Retinal pigment epithelial cell (primary cell): ENCODE measurements around the gene SYT9.
A peak's percentile ranks its signal among the peaks of the same experiment; 100 is the strongest.

Experiments used
- DNase-seq: peaks from one replicate; pipeline ENCODE4 v3.0.0-alpha.2; 2010; ENCODE audit warnings: low read depth
- H3K4me3 ChIP-seq: 2 replicates; pipeline ENCODE4 v1.5.1; 2011; ENCODE audit warnings: mild to moderate bottlenecking, low read length, control low read depth, moderate library complexity
- CTCF ChIP-seq: conservative IDR thresholded peaks from 2 replicates; pipeline ENCODE4 v1.5.1; 2011; ENCODE audit warnings: low read depth, low read length, control low read depth, inconsistent platforms

SYT9 gene

GRCh38 chr11:7473717-7474116 lies 222.0 kb downstream of the SYT9 start:
- H3K4me3 ChIP-seq, result no peak overlapping the region
- TF ChIP-seq CTCF, result no peak
- DNase-seq, result no peak

- DNase-seq, result peak; percentile 51
- no peak overlapping the region for H3K4me3 ChIP-seq
- TF ChIP-seq CTCF, result no peak
These were observed 228.4 kb downstream of the SYT9 start for GRCh38 chr11:7480113-7480512.

GRCh38 chr11:7484131-7484530 lies 232.4 kb downstream of the SYT9 start:
- TF ChIP-seq CTCF, result no peak
- peak; percentile 28 for DNase-seq
- no peak overlapping the region for H3K4me3 ChIP-seq

- no peak overlapping the region for H3K4me3 ChIP-seq
- DNase-seq, result peak; percentile 16
- TF ChIP-seq CTCF, result no peak
These were observed 232.9 kb downstream of the SYT9 start for GRCh38 chr11:7484645-7485044.

GRCh38 chr11:7485186-7486097 lies 233.7 kb downstream of the SYT9 start, which contains the start of gene OLFML1:
OLFML1 (plus strand) TSS chr11:7485506; CDS start chr11:7485876, 370 bp downstream.
- DNase-seq, result no peak
- no peak within 1 kb of the TSS for H3K4me3 ChIP-seq
- TF ChIP-seq CTCF, result no peak

- no peak overlapping the region for H3K4me3 ChIP-seq
- no peak for TF ChIP-seq CTCF
- DNase-seq, result no peak
These were observed 234.5 kb downstream of the SYT9 start for GRCh38 chr11:7486098-7486780.
